Fibroblast of gingiva (primary cell): ENCODE data around the gene OVOL3.
"Not testable (repeated sequence)": the region's sequence is repeated elsewhere in the genome, so short reads cannot be mapped to it uniquely, and the experiment has no call there.

ENCODE experiments used
- DNase-seq: peaks from one replicate; pipeline ENCODE4 v3.0.0-alpha.2; 2011; ENCODE audit warnings: low read depth

The OVOL3 gene

GRCh38 chr19:36131221-36131620 lies 20.3 kb downstream of the OVOL3 start:
- not testable (repeated sequence) for DNase-seq

GRCh38 chr19:36134867-36135266 lies 23.9 kb downstream of the OVOL3 start:
- DNase-seq = not testable (repeated sequence)

- peak; percentile 82 for DNase-seq
Observed at GRCh38 chr19:36136964-36137686, 26.2 kb downstream of the OVOL3 start.

DNA sequence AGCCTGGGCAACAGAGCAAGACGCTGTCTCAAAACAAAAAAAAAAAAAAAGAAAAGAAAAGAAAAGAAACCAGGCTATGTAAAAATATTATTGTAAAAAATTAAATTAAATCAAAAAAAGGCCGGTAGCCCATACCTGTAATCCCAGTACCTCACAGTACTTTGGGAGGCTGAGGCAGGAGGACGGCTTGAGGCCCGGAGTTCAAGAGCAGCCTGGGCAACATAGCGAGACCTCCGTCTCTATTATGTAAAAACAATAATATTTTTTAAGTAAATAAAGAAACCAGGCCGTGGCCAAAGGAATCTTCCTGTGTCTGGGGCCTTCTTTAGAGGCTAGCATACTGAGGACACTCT lies 28.2 kb downstream of the OVOL3 start:
- DNase-seq = no peak

GRCh38 chr19:36139473-36140303 lies 28.7 kb downstream of the OVOL3 start, which contains the start of gene CAPNS1:
TSS of gene CAPNS1 (plus strand) at chr19:36140066. CDS start at chr19:36141012, 946 bp downstream.
- peak; percentile 95 for DNase-seq

GRCh38 chr19:36140304-36141038 lies 29.5 kb downstream of the OVOL3 start:
- peak; percentile 36 for DNase-seq

GRCh38 chr19:36141039-36141927 lies 30.3 kb downstream of the OVOL3 start:
- peak; percentile 72 for DNase-seq

- no peak for DNase-seq
Observed at GRCh38 chr19:36142046-36142445, 31.1 kb downstream of the OVOL3 start.

DNA sequence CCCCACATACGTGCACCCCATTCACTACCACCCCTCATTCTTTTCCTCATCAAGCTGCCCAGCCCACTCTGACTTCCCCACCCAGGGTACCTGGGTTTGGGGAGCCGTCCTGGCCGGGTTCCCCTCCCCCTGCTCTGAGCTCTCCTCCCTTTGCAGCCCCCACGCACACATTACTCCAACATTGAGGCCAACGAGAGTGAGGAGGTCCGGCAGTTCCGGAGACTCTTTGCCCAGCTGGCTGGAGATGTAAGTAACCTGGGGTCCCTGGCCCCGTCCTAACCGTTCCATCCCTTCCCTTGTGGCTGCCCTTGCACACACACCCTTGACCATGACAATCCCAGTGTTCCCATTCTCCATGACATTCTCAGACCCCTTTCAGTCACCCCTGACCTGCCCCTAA lies 31.6 kb downstream of the OVOL3 start:
- no peak for DNase-seq

DNA sequence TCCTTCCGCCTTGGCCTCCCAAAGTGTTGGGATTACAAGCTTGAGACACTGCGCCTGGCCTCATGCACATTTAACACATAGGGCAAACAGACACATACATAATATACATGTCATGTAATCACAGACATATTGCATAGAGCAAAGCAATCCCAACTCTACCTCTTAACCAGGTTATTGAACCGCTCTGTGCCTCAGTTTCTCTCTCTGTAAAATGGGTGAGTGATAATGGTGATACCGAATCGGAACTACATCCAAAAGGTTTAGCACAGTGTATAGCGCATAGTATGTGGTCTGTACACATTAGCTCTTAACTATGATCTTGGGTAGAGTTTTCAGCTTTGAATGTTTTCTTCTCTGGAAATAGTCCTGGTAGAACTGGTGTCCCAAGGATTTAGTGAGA lies 33.7 kb downstream of the OVOL3 start:
- no peak for DNase-seq

GRCh38 chr19:36149673-36150406 lies 38.9 kb downstream of the OVOL3 start:
- no peak for DNase-seq

- DNase-seq = no peak
Observed at GRCh38 chr19:36150586-36150985, 39.6 kb downstream of the OVOL3 start.

DNA sequence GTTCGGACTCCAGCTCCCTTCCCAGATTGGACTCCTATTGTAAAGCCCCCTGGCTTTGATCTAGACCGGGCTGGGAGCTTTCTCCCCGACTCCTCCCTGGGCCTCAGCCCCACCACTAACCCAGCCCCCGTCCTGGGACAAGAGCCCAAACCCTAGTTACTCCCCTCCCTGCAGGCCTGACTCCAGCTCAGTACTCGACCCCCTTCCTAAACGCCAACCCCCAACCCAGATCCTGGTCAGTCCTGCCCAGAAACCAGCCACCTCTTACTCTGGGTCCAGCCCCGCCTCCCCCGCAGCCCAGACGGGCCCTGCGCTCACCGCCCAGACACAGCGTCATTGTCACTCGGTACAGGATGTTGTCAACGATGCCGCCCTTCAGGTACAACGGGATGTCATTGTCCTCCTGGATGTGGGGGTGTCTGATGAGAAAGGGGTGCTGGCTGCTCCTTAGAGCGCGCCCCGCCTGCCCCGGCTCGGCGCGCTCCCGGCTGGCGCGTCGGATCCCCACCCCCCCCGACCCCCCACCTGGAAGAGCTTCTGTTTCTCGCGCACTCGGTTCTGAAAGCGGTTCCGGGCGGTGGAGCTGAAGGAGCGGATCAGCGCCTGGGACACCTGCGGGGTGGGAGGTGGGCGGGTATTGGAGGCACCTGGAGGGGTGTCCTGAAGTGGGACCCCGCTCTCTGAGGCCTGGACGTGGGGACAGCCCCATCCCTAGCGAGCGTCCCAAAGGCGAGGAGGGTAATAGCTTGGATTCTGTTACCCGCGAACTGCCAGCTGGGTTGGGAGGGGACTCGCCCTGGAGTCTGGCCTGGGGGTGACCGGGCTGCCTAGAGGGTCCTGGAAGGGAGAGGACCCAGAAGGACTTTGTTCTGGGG lies 40.4 kb downstream of the OVOL3 start:
- DNase-seq = peak; percentile 11

DNA sequence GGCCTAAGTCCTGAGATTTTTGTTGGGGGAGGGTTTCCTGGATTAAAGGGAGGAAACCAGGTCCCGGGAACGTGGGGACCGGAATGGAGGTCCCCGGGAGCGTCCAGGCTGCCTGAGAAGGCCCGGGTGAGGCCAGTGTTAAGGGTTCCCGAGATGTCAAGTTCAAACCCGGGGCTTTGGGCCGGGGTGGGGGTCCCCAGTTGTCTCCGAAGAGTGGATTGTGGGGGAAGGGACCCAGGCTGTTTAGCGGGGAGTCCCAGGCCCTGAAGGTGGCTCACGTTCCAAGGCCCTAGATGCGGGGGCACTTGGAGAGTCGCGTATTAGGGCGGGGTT lies 41.0 kb downstream of the OVOL3 start:
- DNase-seq = no peak

DNA sequence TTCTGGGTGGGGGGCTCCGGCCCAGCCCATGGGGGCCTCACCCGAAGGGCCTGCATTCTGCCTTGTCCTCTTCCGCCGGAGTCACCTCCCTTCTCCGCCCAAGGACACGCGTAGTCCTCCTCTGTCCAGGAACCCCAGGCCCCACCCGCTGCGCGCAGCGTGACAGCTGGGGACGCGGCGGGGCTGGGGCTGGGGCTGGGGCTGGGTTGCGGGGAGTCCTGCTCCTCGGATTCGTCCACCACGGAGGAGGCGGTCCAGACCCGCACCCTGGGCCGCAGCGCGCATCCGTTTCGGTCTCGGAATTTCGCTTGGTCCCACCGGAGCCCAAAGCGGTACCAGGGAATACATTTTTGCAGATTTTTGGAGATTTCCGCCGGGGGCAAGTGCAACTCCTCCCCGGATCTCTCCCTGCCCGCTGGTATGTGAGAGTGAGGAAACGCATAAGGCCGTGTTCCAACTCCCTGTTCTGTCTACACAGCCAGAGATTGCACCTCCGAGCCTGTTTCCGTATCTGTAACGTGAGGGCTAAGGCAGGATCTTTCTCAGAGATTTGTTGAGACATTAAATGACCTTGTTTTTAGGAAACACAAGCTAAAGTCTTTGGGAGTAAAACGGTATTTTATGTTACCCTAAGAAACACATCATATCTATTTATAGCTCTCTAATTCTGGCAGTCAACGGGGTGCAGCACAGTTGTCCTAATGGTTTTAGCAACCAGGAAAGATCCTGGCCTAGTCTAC lies 41.6 kb downstream of the OVOL3 start, which contains the start of gene COX7A1:
COX7A1 (minus strand) TSS at position 96 of the 740 bp plus-strand sequence; CDS start at position 56, 40 bp downstream.
- DNase-seq = peak; percentile 66

- no peak for DNase-seq
Observed at GRCh38 chr19:36153126-36153525, 42.2 kb downstream of the OVOL3 start.

- no peak for DNase-seq
Observed at GRCh38 chr19:36160821-36161596, 50.1 kb downstream of the OVOL3 start.
